Hepatocyte (in vitro differentiated cells): Measurements from ENCODE around the gene DAB1.

Source experiments
- EZH2 ChIP-seq: fragments of 200-600 bp; sonication (generic); IDR thresholded peaks from 2 replicates; pipeline ENCODE4 v1.6.1; 2016; ENCODE audit warnings: antibody characterized with exemption, mild to moderate bottlenecking, borderline replicate concordance
- EZH2phosphoT487 ChIP-seq: fragments of 200-600 bp; sonication (generic); IDR thresholded peaks from one replicate; pipeline ENCODE4 v1.6.1; 2018; ENCODE audit warnings: antibody characterized with exemption, mild to moderate bottlenecking, low read depth, moderate library complexity; ENCODE audit not compliant: unreplicated experiment, severe bottlenecking
- TF ChIP-seq, protein P1 (sequence below): fragments of 200-600 bp; sonication (generic); IDR thresholded peaks from 2 replicates; pipeline ENCODE4 v1.5.1; 2016; ENCODE audit warnings: antibody characterized with exemption, mild to moderate bottlenecking; ENCODE audit not compliant: poor library complexity

DNA sequence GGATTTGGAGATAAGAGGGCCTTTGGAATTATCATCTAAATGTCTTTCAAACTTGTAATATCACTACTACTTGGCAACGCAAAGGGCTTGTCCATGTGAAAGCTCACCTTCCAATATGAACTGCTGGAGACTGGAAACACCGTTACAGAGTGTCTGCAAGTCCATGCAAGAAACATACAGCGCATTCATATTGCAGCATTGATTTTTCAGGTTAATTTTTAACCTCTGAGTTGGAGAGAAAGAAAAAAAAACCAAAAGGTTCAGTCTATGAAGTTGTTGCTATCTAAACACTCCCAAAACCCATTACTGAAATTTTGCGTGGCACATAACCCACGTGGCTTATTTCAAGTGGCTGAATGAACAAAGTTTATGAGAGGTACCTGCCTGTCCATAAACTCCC is 23.8 kb downstream of the DAB1 start:
- no peak for TF ChIP-seq EZH2phosphoT487
- TF ChIP-seq, protein P1, sequence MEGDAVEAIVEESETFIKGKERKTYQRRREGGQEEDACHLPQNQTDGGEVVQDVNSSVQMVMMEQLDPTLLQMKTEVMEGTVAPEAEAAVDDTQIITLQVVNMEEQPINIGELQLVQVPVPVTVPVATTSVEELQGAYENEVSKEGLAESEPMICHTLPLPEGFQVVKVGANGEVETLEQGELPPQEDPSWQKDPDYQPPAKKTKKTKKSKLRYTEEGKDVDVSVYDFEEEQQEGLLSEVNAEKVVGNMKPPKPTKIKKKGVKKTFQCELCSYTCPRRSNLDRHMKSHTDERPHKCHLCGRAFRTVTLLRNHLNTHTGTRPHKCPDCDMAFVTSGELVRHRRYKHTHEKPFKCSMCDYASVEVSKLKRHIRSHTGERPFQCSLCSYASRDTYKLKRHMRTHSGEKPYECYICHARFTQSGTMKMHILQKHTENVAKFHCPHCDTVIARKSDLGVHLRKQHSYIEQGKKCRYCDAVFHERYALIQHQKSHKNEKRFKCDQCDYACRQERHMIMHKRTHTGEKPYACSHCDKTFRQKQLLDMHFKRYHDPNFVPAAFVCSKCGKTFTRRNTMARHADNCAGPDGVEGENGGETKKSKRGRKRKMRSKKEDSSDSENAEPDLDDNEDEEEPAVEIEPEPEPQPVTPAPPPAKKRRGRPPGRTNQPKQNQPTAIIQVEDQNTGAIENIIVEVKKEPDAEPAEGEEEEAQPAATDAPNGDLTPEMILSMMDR = no peak
- TF ChIP-seq EZH2 = no peak
